Activated T-helper 9 cell treated with anti-CD3 and anti-CD28 coated beads, Interleukin-2, amount 50 U/mL, for 16 hours (primary cell): Measurements from ENCODE around the gene DROSHA.
"Not testable (repeated sequence)": the region's sequence is repeated elsewhere in the genome, so short reads cannot be mapped to it uniquely, and the experiment has no call there.

ENCODE experiments used
- DNase-seq: peaks from one replicate; pipeline ENCODE4 v3.0.0-alpha.2; 2020; ENCODE audit warnings: low read depth

Gene DROSHA, protein sequence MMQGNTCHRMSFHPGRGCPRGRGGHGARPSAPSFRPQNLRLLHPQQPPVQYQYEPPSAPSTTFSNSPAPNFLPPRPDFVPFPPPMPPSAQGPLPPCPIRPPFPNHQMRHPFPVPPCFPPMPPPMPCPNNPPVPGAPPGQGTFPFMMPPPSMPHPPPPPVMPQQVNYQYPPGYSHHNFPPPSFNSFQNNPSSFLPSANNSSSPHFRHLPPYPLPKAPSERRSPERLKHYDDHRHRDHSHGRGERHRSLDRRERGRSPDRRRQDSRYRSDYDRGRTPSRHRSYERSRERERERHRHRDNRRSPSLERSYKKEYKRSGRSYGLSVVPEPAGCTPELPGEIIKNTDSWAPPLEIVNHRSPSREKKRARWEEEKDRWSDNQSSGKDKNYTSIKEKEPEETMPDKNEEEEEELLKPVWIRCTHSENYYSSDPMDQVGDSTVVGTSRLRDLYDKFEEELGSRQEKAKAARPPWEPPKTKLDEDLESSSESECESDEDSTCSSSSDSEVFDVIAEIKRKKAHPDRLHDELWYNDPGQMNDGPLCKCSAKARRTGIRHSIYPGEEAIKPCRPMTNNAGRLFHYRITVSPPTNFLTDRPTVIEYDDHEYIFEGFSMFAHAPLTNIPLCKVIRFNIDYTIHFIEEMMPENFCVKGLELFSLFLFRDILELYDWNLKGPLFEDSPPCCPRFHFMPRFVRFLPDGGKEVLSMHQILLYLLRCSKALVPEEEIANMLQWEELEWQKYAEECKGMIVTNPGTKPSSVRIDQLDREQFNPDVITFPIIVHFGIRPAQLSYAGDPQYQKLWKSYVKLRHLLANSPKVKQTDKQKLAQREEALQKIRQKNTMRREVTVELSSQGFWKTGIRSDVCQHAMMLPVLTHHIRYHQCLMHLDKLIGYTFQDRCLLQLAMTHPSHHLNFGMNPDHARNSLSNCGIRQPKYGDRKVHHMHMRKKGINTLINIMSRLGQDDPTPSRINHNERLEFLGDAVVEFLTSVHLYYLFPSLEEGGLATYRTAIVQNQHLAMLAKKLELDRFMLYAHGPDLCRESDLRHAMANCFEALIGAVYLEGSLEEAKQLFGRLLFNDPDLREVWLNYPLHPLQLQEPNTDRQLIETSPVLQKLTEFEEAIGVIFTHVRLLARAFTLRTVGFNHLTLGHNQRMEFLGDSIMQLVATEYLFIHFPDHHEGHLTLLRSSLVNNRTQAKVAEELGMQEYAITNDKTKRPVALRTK (N-terminal part only)

DNA sequence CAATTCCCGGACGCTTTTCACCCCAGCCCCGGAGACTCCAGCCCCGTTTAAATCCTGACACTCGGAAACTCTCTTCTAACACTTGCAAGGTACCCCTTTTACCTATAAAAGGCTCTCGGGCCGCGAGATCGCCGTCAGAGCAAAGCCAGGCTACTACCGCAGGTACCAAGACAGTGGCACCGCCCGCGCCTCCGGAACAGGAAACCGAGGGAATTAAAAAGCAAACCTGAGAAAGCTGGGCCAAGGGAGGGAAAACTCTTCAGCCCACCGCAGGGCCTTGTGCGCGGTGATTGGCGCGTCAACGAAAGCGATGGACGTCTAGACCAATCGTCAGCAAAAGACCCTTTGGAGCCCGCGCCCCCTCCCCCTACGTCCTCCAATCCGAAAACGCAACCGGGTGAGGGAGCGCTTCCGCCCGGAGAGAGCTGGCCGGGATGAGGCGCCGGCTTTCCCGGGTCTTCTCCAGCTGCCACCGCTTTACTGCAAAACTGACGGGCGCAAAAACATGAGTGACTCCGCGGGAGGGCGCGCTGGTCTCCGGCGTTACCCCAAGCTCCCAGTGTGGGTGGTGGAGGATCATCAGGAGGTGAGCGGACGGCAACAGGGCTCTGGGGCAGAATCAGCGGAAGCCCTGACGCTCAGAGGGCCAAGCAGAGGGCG is at the start of gene DROSHA, which contains the start of gene C5orf22:
DROSHA (minus strand) TSS at position 206 of the 660 bp plus-strand sequence. CDS start 3,034 bp downstream, outside the sequence.
C5orf22 (plus strand) TSS at position 414 of the 660 bp plus-strand sequence; CDS start at position 506, 92 bp downstream.
- peak; percentile 88 for DNase-seq

DNA sequence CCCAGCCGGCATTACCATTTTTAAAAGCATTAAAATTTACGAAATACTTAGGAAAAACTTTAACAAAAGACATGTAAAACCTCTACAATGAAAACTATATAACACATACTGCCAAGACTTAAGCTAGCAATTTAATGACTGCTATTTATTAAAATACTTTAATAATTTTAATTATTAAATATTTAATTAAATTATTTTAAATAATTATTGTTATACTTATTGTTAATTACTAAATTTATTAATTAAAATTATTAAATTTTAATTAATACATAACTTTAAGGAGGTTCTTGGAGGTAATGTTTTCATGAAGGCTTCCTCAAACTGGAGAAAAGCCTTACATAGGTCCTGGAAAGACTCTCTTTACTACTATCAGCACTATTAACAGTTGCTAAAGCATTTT is 47.7 kb upstream of the DROSHA start:
- no peak for DNase-seq

DNA sequence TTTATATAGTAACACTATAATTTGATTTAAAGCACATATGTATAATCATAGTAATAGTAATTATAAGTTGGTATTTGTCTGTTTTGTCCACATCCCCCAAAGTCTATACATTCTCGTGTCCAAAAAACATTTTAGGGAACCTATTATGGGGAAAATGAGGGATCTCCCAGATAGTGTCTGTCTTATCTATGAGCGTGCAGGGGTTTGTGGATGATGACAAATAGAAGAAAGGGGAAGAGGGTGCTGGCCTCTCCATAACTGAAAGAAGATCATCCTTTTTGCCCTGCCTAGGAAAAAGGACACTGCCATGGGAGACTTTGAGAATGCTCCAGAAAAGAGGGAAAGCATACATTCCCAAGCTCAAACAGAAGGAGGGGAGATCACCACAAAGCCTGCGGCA is 45.5 kb upstream of the DROSHA start:
- DNase-seq = no peak

DNA sequence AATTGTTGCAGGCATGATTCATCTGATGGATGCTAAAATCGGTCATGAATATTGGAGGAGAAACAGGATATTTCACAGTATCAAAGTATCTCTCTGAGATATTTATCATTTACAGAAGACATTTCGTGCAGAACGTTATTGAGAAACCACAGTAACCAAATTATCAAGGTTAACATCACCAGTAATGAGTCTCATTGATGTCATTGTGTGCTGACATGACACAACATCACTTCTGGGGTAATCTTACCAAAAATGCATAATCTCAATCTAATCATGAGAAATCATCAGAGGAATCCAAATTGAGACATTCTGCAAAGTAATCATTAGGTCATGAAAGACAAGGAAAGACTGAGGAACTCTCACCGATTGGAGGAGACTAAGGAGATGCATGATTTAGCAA is 42.9 kb upstream of the DROSHA start:
- DNase-seq = no peak

DNA sequence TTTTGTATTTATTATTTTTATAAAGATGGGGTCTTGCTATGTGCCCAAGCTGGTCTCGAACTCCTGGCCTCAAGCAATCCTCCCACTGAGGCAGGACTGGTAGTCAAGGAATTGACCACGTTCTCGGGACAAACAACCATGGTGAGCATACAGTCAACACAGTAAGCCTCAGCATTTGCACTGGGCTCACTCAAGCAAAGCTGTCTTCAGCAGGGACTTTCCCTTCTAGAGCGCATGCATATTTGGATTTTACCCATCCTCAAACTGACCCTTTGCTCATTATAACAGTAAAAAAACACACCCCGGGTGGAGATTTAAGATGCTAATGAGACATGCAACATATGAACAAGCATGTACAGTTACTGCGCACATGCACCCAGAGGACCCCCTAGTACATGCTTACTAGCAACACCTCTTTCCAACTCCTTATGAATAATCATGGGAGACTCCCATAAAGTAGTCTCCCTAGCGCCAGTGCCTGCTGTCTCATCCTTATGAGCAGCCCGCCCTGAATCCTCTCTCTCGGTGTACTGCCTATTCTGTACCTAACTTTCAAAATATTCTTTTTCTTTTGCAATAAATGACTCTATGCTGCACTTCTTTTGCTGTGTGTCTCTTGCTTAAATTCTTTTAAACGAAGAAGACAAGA is 41.7 kb upstream of the DROSHA start:
- no peak for DNase-seq

DNA sequence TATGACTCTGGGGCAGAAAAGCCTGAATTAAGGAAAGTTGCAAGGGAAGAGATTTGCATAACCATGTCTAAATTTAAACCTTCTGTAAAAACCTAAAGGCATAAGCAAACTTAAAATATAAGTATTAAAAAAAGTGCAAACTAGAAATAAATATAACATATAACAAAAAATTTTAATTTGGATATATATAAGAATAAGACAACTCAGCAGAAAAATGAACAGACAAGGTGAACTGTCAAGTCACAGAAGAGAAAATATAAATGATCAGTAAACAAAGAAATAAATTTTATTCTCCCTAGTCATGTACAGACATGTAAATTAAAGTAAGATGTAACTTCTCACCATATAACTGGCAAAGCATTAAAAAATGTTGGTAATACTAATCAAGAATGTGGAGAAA is 37.2 kb upstream of the DROSHA start:
- no peak for DNase-seq

DNA sequence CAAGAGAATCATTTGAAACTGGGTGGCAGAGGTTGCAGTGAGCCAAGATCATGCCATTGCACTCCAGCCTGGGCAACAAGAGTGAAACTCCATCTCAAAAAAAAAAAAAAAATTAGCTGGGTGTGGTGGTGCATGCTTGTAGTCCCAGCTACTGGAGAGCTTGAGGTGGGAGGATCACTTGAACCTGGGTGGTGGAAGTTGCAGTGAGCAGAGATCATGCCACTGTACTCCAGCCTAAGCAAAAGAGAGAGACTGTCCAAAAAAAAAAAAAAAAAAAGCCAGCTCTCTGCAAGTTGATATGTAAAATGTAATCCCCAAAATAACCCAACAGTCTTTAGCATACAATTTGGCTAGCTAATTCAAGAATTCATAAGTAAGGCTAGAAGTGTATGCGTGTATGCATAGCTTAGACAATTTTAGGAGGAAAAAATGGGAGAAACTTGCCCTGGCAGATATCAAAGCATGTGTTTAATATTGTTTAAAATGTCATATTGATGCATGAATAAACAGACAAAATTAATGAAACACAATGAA is 36.5 kb upstream of the DROSHA start:
- DNase-seq = no peak

DNA sequence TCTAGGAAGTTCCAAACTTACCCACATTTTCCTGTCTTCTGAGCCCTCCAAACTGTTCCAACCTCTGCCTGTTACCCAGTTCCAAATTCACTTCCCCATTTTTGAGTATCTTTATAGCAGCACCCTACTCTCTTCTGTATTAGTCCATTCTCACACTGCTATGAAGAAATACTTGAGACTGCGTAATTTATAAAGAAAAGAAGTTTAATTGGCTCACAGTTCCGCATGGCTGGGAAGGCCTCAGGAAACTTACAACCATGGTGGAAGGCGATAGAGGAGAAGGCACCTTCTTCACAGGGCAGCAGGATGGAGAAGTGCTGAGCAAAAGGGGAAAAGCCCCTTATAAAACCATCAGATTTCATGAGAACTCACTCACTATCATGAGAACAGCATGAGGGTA is 34.5 kb upstream of the DROSHA start:
- DNase-seq = not testable (repeated sequence)

DNA sequence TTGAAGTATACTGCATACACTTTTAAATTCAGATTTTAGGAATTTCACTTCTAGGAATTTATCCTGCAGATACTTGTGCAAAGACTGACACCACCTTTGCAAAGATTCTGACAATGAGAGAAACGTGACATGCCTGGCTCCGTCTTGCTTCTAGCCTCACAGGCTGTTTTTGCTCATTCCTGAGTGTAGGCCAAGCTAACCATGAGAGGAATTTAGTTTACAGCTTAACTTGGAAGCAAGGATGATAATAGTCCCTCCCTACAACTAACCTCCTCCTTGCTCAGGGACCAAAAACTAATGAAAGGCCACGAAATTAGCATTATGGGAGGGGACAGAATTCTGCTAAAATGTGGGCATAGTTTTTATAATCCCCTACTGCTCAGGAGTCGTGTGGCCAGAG is 31.3 kb upstream of the DROSHA start:
- DNase-seq = no peak

DNA sequence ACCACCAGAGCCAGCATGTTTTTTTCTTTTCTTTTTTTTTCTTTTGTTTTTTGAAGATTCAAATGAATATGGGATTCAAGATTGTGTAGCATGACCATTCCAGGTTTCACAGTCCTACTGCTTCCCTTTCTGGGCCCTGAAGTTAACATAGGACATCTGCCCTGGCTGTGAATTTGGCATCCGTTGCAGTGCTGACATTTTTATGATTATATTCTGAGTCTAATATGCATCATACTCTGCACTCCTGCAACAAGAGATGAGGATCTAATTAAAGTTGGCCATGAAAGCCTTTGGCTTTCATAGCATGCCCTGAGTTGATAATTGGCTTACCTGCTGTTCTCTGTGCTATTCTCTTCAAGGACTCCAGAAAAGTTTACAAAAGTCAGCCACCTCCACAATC is 30.1 kb upstream of the DROSHA start:
- no peak for DNase-seq

DNA sequence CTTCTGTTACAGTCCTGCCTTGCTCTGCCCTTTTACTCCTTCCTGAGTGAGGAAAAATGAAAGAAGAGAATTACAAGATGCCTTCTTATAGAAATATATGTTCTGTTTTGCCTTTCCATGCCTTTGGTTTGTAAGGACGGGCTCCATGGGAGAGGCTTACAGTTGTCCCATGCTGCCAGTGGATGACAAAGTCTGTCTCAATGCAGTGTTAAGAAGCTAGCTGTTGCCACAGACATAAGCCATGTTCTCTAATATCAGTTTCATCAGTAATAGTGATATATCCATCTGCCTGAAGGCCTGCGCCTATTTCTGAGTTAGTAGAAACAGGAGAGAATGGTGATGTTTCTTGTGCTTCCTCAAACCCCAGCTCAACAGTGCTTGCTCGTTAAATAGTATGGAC is 28.0 kb upstream of the DROSHA start:
- DNase-seq = no peak

DNA sequence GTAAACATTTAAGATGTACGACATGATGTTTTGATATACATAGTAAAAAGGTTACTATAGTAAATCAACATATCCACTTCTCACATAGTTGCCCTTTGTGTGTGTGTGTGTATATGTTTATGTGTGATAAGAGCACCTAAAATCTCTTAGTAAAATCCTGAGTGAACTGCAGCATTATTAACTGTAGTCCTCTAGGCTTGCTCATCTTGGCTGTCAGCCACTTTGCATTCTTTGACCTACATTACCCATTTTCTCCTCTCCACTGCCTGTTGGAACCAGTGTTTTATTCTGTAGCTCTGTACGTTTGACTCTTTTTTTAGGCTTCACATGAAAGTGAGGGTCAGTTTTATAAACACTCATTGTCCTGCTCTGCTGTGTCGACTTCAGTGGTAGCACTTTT is 24.6 kb upstream of the DROSHA start:
- no peak for DNase-seq

DNA sequence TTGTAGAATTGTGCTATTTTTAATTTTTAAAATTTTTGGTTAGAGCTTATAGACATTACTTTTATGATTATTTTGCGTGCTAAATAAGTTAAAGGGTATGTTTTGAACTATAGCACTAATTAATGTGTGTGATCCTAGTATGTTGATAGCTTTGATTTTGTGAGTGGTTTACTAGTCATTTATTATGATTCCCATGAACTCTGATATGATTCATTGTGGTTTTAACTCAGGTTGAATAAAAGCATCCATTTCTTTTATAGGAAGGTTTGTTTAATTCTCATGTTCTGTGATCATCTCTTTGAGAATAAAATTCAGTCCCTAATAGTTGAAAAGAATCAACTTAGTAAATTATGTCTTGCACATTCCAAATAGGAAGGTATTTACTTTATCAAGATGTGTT is 22.7 kb upstream of the DROSHA start:
- DNase-seq = no peak

DNA sequence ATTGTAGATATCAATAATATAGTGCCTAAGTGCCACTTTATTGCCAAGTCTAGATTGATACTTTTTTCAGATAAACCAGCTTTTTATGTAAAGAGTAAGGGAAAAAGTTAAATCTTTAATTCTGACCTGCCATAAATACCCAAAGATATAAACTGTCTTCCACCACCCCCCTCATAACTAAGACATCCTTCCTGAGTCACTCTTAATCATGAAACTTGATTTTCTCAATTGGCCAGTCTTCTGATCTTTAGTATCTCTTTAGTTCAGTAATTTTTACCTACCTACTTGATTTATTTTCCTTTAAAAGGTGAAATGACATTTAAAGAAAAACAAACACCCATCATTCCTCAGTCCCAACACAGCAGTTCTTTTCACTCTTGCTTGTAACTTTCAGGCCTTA is 22.0 kb upstream of the DROSHA start:
- no peak for DNase-seq

DNA sequence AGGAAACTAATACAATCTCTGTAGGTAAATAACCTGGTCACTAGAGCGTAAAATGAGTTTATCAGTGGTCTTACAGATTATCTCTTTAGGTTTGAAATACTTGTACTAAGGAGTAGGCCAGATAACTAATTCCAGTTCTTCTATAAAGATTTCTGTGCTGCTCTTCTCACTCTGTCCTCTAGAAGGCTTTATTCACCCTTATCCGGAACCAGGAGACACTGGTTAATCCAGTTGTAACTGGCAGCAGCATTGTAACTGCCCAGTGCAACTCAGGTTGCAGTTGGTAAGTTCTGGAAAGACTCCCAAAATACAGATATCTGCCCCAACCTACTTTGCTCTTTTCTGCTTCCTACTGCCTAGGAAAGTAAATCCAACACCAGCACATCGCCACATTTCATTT is 20.0 kb upstream of the DROSHA start:
- DNase-seq = no peak

DNA sequence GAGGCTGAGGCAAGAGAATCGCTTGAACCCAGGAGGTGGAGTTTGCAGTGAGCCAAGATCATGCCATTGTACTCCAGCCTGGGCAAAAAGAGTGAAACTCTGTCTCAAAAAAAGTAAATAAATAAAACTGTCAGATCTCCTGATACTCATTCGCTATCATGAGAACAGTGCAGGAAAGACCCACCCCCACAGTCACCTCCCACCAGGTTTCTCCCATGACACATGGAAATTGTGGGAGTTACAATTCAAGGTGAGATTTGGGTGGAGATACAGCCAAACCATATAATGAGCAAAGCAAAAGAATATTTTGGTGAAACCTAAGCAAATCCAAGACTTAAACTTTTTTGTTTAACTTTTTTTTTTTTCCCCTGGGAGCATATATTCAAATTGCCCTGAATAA is 17.2 kb upstream of the DROSHA start:
- not testable (repeated sequence) for DNase-seq

DNA sequence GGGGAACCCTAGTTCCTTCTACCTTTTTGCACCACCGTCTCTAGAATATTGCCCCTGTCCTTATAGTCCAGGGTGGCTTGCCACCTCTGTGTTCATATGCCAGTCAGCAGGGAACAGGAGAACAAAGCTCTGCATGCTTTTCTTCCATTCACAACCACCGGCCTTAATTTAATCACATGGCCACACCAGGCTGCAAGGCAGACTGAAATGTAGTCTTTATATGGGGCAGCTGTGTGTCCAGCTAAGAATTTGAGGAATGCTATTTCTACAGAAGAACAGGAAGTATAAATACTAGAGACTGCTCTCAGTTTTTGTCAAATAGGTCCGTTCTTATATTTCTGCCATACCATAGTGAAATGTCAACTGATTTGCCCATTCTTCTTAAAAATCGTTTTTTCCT is 6.0 kb upstream of the DROSHA start:
- DNase-seq = no peak

DNA sequence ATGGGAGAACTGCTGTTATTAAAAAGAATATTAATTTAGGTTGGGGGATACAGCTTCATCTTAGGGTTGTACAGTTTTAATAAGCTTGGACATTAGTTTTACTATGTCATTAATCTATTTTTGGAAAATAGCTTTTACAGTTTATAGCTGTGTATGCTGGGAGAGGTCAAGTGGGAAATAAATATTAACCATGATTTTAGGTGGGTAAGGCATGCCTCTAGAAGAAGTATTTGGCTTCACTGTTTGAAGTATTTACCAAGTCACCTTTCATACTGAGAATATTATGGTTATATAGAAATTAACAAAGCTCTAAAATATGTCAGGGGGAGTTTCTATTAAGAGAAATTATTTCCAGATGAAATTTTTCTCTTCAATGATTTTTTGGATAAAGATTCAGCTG is 5.5 kb upstream of the DROSHA start:
- DNase-seq = no peak

DNA sequence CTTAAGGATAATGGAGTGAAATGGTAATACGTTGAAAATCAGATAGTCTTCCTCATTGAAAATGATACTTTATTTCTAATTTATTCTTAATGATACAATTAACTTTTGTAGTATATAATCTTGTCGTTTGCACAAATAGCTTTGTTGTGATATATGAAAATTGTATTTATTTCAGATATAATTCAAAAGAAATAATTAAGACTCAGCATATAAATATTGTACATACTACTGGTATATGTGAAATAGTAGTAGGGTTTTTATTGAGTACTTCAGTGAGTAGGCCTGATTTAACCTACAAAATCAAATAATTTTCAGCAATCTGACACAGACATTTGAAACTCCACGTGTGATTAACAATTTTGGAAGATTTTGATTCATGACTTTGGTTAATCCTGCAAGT is 5.0 kb upstream of the DROSHA start:
- DNase-seq = no peak

DNA sequence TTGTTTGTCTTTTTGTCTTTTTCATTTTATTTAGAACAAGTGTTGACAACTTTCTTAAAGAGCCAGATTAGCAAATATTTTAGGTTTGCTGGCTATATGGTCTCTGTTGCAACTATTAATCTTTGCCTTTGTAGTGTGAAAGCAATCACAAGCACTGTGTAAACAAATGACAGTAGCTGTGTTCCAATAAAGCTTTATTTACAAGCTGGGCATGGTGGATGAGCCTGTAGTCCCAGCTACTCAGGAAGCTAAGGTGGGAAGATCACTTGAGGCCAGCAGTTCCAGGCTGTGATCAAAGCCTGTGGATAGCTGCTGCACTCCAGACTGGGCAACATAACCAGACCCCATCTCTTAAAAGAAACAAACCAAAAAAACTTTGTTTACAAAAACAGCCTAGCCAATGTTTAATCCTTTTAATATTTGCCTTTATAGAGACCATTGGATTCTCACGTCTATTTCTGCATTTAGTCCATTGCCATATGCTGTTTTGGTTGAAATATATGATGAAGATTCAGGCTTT is 2.7 kb upstream of the DROSHA start:
- DNase-seq = no peak

DNA sequence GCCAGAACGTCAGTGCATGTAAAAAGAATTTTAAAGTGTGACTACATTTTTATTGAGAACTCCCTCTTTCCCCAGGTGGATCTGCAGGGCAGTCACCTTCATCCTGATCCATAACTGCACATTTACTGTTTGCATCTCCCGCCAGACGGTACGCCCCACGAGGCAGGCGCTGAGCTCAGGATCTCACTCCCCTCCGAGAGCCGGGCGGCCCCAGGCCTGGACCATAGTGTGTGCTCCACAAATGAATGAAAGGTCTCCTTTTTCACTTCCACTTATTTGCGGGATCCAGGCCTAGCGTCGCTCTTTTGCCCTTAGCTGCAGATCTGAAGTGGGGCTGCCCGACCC is 378 bp downstream of the DROSHA start:
- no peak for DNase-seq
